GM10847 (cell line): Measurements from ENCODE around the gene SLC29A1.
A peak's percentile ranks its signal among the peaks of the same experiment; 100 is the strongest.

Experiments
- POLR2A ChIP-seq: IDR thresholded peaks from 2 replicates; pipeline ENCODE4 v1.6.1; 2011; ENCODE audit not compliant: insufficient read length; ENCODE audit errors: extremely low read depth

SLC29A1 gene

GRCh38 chr6:44216677-44217331 lies 6.6 kb upstream of the SLC29A1 start, which contains the start of gene MYMX:
TSS of gene MYMX (plus strand) at chr6:44216926. CDS start at chr6:44217472, 546 bp downstream.
- TF ChIP-seq POLR2A: no peak

DNA sequence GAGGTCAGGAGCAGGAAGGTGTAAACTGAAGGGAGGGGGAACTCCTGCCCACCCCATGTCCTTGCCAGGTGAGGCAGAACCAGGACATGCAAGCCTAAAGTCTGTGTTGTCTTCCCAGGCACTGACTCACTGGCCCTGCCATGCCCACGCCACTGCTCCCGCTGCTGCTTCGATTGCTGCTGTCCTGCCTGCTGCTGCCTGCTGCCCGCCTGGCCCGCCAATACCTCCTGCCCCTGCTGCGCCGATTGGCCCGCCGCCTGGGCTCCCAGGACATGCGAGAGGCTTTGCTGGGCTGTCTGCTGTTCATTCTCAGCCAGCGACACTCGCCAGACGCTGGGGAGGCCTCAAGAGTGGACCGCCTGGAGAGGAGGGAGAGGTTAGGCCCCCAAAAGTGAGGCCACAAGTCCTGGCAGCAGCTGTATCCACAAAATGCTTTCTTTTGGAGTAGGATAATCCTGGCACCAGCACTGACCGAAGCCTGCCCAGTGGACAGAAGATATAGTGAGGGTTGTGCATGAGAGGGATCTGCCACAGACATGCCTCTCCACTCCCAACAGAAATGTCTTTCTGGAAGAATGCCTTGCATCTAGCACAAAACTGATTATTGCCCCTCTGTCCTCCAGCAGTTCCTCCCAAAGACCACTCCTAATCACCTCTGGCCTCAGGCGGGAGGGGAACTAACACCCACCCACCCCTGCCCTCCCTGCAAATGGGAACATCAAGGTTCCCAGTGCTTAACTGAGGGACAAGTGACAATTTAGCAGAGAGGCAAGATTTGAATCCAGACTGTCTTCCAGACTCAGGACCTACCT lies 5.9 kb upstream of the SLC29A1 start:
- TF ChIP-seq POLR2A: no peak

DNA sequence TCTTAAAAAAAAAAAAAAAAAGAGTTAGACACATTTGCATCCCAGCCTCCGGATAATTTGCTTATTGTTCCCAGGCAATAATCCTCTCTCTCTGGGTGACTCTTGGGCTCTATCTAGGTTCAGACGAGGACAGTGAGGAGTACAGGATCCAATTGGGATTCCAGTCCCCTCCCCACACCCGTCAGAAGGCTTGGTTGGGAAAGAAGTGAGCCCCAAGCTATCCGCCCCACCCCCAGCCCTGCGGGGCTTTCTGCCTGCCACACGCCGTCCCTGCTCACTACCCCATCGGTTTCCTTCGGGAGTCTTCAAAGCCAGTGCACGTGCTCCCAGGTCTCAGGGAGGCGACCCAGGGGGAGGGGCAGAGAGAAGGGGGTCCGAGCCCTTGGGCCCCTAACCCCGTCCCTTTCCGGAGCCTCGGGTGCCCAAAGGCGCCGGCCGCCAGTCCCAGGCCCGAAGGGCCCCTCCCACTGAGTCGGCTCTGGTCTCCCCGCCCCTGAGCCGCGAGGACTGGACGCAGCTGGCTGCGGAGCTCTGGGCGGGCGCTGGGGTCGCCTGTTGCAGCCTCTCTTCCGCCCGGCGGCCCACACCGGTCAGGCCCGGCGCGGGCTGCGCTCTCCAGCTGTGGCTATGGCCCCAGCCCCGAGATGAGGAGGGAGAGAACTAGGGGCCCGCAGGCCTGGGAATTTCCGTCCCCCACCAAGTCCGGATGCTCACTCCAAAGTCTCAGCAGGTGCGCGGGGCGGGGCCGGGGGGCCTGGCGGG lies 4.2 kb upstream of the SLC29A1 start:
- TF ChIP-seq POLR2A: peak; percentile 51

GRCh38 chr6:44219815-44220784 lies 3.3 kb upstream of the SLC29A1 start:
- TF ChIP-seq POLR2A: no peak

DNA sequence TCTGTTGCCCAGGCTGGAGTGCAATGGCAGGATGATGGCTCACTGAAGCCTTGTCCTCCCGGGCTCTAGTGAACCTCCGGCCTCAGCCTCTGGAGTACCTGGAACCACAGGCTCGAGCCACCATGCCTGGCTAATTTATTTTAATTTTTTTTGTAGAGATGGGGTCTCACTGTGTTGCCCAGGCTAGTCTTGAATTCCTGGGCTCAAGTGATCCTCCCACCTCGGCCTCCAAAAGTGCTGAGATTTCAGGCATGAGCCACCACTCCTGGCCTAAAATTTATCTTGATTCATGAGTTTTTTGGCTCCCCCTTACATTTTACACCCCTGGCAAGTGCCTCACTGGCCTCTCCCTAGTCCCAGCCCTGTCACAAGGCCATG lies 2.5 kb upstream of the SLC29A1 start:
- no peak for TF ChIP-seq POLR2A

- no peak for TF ChIP-seq POLR2A
These were observed 2.0 kb upstream of the SLC29A1 start for GRCh38 chr6:44221291-44221960.

DNA sequence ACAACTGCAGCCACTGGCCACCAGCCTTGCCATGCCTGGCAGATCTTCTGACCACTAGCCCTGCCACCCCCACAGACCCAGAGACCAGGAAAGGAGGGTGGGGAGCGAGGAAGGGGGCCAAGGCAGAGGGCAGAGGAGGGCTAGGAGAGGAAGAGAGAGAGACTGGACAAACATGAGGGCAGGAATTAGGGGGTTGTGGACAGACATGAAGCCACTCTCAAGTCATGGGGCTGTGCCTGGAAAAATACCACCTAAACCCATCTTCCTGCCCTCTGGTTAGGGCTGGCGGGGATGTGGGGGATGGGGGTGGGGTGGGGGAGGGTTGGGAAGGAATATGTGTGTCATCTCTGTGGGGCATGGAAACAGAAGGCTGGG lies 1.4 kb upstream of the SLC29A1 start:
- TF ChIP-seq POLR2A: no peak

- no peak for TF ChIP-seq POLR2A
These were observed 693 bp upstream of the SLC29A1 start for GRCh38 chr6:44222486-44223318.

- TF ChIP-seq POLR2A: no peak
These were observed 902 bp downstream of the SLC29A1 start for GRCh38 chr6:44224029-44224964.

GRCh38 chr6:44224965-44225305 lies 1.5 kb downstream of the SLC29A1 start:
- no peak for TF ChIP-seq POLR2A

DNA sequence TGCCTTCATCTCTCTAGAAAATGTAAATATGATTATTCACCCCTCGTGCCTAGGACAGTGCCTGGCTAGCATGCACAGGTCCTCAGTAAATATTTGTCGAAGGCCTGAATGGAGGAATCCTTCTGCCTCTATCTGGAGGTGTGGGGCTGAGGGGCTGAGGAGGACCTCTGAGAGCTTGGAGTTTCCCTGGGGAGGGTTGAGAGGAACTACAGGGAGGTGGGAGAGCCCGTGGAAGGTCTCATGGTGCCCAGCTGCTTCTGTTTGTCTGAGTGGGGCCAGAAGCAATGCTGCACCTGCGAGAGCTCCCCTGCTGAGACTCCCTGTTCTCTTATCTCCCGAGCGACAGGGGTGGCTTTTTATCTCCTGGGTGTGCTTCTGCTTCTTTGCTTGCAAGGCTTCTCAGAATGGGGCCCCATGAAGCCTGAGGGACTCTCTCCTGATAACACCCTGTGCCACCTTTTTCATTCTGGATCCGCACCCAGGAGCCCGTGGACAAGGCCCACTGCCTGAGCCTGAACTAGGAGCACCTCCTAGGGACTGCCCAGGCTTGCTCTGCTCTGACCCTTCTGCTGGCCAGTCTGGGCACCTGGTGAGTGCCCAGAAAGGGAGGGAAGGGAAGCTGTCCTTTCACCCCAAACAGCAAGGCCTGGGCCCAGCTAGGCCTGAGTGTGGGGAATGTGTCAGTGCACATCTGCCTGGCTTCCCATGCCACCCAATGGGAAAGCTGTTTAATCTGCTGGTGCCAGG lies 2.4 kb downstream of the SLC29A1 start:
- no peak for TF ChIP-seq POLR2A

GRCh38 chr6:44226368-44227147 lies 3.2 kb downstream of the SLC29A1 start:
- no peak for TF ChIP-seq POLR2A
